HFFc6 (cell line): ENCODE measurements around the gene NCOA3. TPM values are rescaled to one million over a fixed set of nuclear protein-coding genes. Genes with fewer than 3 reads are reported as not detected.

Experiments
- DNase-seq: peaks from one replicate; pipeline ENCODE4 v3.0.0-alpha.2; 2018
- H3K27ac Mint-ChIP-seq: 2 replicates; pipeline ENCODE4 v1.8.0; 2020; ENCODE audit warnings: mild to moderate bottlenecking, mixed read lengths
- H3K27me3 Mint-ChIP-seq: 2 replicates; pipeline ENCODE4 v1.8.0; 2021; ENCODE audit warnings: mild to moderate bottlenecking, moderate library complexity, mixed read lengths; ENCODE audit not compliant: insufficient read depth
- H3K36me3 Mint-ChIP-seq: 2 replicates; pipeline ENCODE4 v1.8.0; 2021; ENCODE audit warnings: low read depth, mixed read lengths
- H3K4me1 Mint-ChIP-seq: 2 replicates; pipeline ENCODE4 v1.8.0; 2020; ENCODE audit warnings: low read depth, mixed read lengths
- H3K4me3 Mint-ChIP-seq: 2 replicates; pipeline ENCODE4 v1.8.0; 2020; ENCODE audit warnings: mild to moderate bottlenecking, moderate library complexity, mixed read lengths
- H3K9me3 Mint-ChIP-seq: 2 replicates; pipeline ENCODE4 v1.8.0; 2020; ENCODE audit warnings: mild to moderate bottlenecking, mixed read lengths
- CTCF ChIP-seq: fragments of 200-600 bp; sonication (generic); IDR thresholded peaks from 2 replicates; pipeline ENCODE4 v1.5.0; 2021; ENCODE audit warnings: antibody characterized with exemption, mild to moderate bottlenecking
- total RNA-seq, 6 experiments: library from RNA; stranded (reverse); fragmentation: NEBNext Ultra II Directional; extraction: Animal tissue kit (Norgen Biotek cat#: 25700); gene quantifications; 2 replicates in 1 of 6; 3 replicates in 5 of 6; pipeline ENCODE4 v1.2.3, GENCODE V29; 2021

NCOA3 gene
- total RNA-seq, 6 experiments from 2014 or later, result 28.6 to 40.9 (median 32.7) TPM

- no peak overlapping the region for H3K4me3 Mint-ChIP-seq
- H3K27me3 Mint-ChIP-seq, result peaks cover 21% of the 10 kb centered on the region
- TF ChIP-seq CTCF, result no peak
- H3K36me3 Mint-ChIP-seq, result peaks cover 8% of the 10 kb centered on the region; the same call in 1 of the 2 replicates
- H3K27ac Mint-ChIP-seq, result no peak overlapping the region
- peaks cover 16% of the 10 kb centered on the region; the same call in 1 of the 2 replicates for H3K9me3 Mint-ChIP-seq
- DNase-seq, result no peak
- 0 out of 2 replicates have a peak, but pooled peaks cover 5% of the 10 kb centered on the region for H3K4me1 Mint-ChIP-seq
Observed at GRCh38 chr20:47686545-47686944, 184.9 kb downstream of the NCOA3 start.

- H3K36me3 Mint-ChIP-seq, result peaks cover 8% of the 10 kb centered on the region; the same call in 1 of the 2 replicates
- DNase-seq, result no peak
- peaks cover 20% of the 10 kb centered on the region for H3K27me3 Mint-ChIP-seq
- peaks cover 21% of the 10 kb centered on the region; the same call in 1 of the 2 replicates for H3K9me3 Mint-ChIP-seq
- H3K27ac Mint-ChIP-seq, result no peak overlapping the region
- no peak overlapping the region for H3K4me3 Mint-ChIP-seq
- no peak for TF ChIP-seq CTCF
- H3K4me1 Mint-ChIP-seq, result no peaks in the 10 kb centered on the region
Observed at GRCh38 chr20:47687095-47687987, 185.7 kb downstream of the NCOA3 start.

GRCh38 chr20:47688385-47689381, 187.0 kb downstream of the NCOA3 start:
- no peak for DNase-seq
- peaks cover 23% of the 10 kb centered on the region for H3K27me3 Mint-ChIP-seq
- TF ChIP-seq CTCF, result no peak
- no peaks in the 10 kb centered on the region for H3K4me1 Mint-ChIP-seq
- H3K36me3 Mint-ChIP-seq, result peaks cover 8% of the 10 kb centered on the region; the same call in 1 of the 2 replicates
- H3K4me3 Mint-ChIP-seq, result no peak overlapping the region
- peaks cover 24% of the 10 kb centered on the region; the same call in 1 of the 2 replicates for H3K9me3 Mint-ChIP-seq
- H3K27ac Mint-ChIP-seq, result no peak overlapping the region

GRCh38 chr20:47689731-47690130, 188.0 kb downstream of the NCOA3 start:
- peaks cover 8% of the 10 kb centered on the region; the same call in 1 of the 2 replicates for H3K36me3 Mint-ChIP-seq
- H3K9me3 Mint-ChIP-seq, result peaks cover 24% of the 10 kb centered on the region; the same call in 1 of the 2 replicates
- no peak for TF ChIP-seq CTCF
- no peaks in the 10 kb centered on the region for H3K4me1 Mint-ChIP-seq
- H3K27ac Mint-ChIP-seq, result no peak overlapping the region
- H3K27me3 Mint-ChIP-seq, result peaks cover 28% of the 10 kb centered on the region
- no peak for DNase-seq
- no peak overlapping the region for H3K4me3 Mint-ChIP-seq

GRCh38 chr20:47691625-47692024, 189.9 kb downstream of the NCOA3 start:
- DNase-seq, result peak; percentile 26
- H3K4me1 Mint-ChIP-seq, result no peaks in the 10 kb centered on the region
- H3K4me3 Mint-ChIP-seq, result no peak overlapping the region
- H3K9me3 Mint-ChIP-seq, result peaks cover 24% of the 10 kb centered on the region; the same call in 1 of the 2 replicates
- H3K27ac Mint-ChIP-seq, result no peak overlapping the region
- peaks cover 23% of the 10 kb centered on the region for H3K27me3 Mint-ChIP-seq
- TF ChIP-seq CTCF, result no peak
- peaks cover 8% of the 10 kb centered on the region; the same call in 1 of the 2 replicates for H3K36me3 Mint-ChIP-seq
